Natural killer cell treated with Interleukin-12 subunit alpha and Interleukin-12 subunit beta and Interleukin-15 and Interleukin-18, amount 100 ng/mL, for 72 hours (primary cell): Measurements from ENCODE around the gene TUBGCP3. TPM values are rescaled to one million over a fixed set of nuclear protein-coding genes. Genes with fewer than 3 reads are reported as not detected.
"Not testable (repeated sequence)": the region's sequence is repeated elsewhere in the genome, so short reads cannot be mapped to it uniquely, and the experiment has no call there.

Source experiments
- ATAC-seq, 2 donors: fragments of 150-1000 bp; cut with Tn5 transposase in 1 of 2; sonication (Bioruptor Pico), chemical (Tn5 transposase) in 1 of 2; 2 replicates each; pipeline ENCODE4 v1.10.0; 2021
- DNase-seq: peaks from one replicate; pipeline ENCODE4 v3.0.0; 2022; ENCODE audit warnings: low spot score
- H3K27ac Mint-ChIP-seq, 2 donors: 1 replicate in 1 of 2; 2 replicates in 1 of 2; pipeline ENCODE4 v1.8.0; 2022; ENCODE audit warnings: mixed read lengths in 2 of 2, mild to moderate bottlenecking in 1 of 2, moderate library complexity in 1 of 2
- H3K27me3 Mint-ChIP-seq, 2 donors: 1 replicate in 1 of 2; 2 replicates in 1 of 2; pipeline ENCODE4 v1.8.0; 2022; ENCODE audit warnings: mixed read lengths in 2 of 2
- H3K36me3 Mint-ChIP-seq: one replicate; pipeline ENCODE4 v1.8.0; 2022; ENCODE audit warnings: mixed read lengths
- H3K4me1 Mint-ChIP-seq, 2 donors: 1 replicate in 1 of 2; 2 replicates in 1 of 2; pipeline ENCODE4 v1.8.0; 2022; ENCODE audit warnings: low read depth in 2 of 2, mixed read lengths in 2 of 2, mild to moderate bottlenecking in 1 of 2
- H3K4me3 Mint-ChIP-seq: one replicate; pipeline ENCODE4 v1.8.0; 2022; ENCODE audit warnings: mixed read lengths
- H3K9me3 Mint-ChIP-seq: 2 replicates; pipeline ENCODE4 v1.8.0; 2022; ENCODE audit warnings: mixed read lengths
- total RNA-seq, 2 donors: library from RNA; stranded (reverse); gene quantifications; one replicate each; pipeline ENCODE4 v1.2.3, GENCODE V29; 2022

TUBGCP3 gene
- total RNA-seq, 2 donors from 2014 or later, result 46.7 to 86.3 TPM

DNA sequence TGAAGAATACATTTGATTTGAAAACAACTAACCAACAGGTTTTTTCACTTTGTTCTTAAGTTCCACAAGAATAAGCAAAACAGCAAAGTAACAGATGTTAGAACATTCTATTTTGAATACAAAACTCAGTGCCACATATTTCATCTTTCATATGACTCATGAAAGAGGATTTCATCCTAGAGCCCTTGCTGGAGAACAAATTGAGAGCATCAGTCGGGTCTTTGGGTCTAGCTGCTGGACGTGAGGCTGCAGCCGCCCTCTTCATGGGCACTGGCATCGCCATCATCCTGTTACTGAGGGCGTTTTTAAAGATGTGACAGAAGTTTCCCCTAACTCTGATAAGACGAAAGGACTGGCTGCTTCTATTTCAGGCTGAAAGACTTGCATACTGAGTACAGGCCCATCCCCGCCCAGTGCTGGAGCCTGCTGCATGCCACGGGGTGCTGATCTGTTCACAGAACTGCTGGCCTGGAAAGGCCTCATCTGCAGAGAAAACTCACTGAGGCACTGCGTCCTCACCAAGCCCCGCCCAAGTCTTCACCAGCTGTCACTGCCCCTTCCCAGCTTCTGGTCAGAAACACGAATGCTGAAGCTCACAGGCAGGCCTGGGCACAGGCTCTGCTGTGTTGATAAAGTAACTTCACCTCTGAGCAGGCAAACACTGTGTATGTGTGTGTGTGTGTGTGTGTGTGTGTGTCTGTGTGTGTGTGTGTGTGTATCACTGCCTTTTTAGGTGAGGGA lies 101.4 kb downstream of the TUBGCP3 start:
- Mint-ChIP-seq H3K27ac (no peak overlapping the region), H3K4me1 (peaks cover 3 to 5% of the 10 kb centered on the region in 2 donors), H3K9me3 (no peaks in the 10 kb centered on the region), H3K4me3 (no peak overlapping the region), H3K36me3 (no peaks in the 10 kb centered on the region), H3K27me3 (no peaks in the 10 kb centered on the region)
- ATAC-seq (no peak), DNase-seq (no peak)

DNA sequence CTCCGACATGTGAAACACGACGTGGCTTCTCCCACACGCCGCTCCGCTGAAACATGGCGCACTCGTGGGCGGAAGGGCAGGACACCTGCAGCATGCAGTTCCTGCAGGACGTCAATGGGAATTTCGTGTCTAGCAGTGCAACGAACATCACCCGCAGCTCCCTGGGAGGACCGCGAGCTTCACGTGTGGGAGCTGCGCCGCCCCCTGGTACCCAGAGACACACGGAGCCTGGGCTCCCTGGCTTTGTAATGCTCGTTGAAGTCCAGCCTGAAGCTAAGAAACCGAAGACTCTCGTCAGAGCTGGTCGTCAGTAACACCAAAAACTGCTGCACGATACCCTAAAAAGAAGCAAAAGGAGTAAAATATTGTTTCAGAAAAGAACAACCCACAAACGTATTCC lies 102.1 kb downstream of the TUBGCP3 start:
- H3K4me1 Mint-ChIP-seq, H3K27me3 Mint-ChIP-seq, H3K27ac Mint-ChIP-seq, H3K9me3 Mint-ChIP-seq, ATAC-seq, H3K36me3 Mint-ChIP-seq, DNase-seq, H3K4me3 Mint-ChIP-seq: not testable (repeated sequence)

DNA sequence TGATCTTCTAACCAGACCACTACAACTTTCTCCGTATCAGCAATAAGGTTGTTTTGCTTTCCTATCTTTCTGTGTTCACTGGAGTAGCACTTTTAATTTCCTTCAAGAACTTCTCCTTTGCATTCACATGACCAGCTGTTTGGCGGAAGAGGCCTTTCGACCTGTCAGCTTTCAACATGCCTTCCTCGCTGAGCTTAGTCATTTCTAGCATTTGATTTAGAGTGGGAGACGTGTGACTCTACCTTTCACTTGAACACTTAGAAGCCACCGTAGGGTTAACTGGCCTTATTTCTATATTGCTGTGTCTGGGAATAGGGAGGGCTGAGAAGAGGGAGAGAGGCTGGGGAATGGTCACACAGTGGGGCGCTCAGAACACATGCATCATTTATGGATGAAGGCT lies 104.7 kb downstream of the TUBGCP3 start:
- ATAC-seq, result no peak
- Mint-ChIP-seq H3K27me3 (no peaks in the 10 kb centered on the region), H3K4me3 (no peak overlapping the region), H3K36me3 (no peaks in the 10 kb centered on the region), H3K27ac (no peak overlapping the region), H3K4me1 (no peaks in the 10 kb centered on the region), H3K9me3 (no peaks in the 10 kb centered on the region)
- no peak for DNase-seq

DNA sequence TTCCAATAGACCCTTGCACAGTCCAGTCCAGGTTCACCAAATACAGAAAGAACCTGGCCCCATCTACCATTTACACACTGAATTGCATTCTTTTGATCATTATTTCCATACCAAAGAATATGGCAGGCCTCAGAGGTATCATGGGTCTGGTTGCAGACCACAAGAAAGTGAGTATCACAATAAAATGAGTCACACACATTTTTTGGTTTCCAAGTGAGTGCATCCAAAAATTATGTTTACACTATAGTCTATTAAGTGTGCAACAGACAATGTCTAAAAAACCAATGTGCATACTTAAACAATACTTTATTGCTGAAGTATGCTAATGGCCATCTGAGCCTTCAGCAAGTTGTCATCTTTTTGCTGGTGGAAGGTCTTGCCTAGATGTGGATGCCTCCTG lies 106.5 kb downstream of the TUBGCP3 start:
- DNase-seq (no peak), ATAC-seq (no peak)
- Mint-ChIP-seq H3K36me3 (no peaks in the 10 kb centered on the region), H3K9me3 (no peaks in the 10 kb centered on the region), H3K27ac (no peak overlapping the region), H3K27me3 (no peaks in the 10 kb centered on the region), H3K4me1 (no peaks in the 10 kb centered on the region), H3K4me3 (no peak overlapping the region)

DNA sequence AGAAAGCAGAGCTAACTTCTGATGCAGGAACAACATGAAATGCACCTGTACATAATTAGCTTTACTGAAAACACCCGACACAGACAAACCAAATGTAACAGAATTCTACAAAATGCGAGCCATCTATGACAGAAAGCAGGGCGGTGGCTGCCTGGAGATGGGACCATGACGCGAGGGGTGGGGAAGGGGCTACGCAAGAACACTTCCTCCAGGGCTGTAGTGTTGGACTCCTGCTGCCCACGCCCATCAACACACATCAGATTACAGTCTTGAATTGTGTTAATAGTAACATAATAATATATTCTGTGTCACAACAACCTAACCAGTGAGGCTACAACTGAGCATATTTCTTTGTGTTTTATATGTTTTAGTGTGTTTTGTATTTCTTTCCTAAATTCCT lies 108.6 kb downstream of the TUBGCP3 start:
- ATAC-seq, result no peak
- Mint-ChIP-seq H3K27me3 (no peaks in the 10 kb centered on the region), H3K36me3 (no peaks in the 10 kb centered on the region), H3K9me3 (no peaks in the 10 kb centered on the region), H3K4me1 (no peaks in the 10 kb centered on the region), H3K27ac (no peak overlapping the region), H3K4me3 (no peak overlapping the region)
- no peak for DNase-seq

DNA sequence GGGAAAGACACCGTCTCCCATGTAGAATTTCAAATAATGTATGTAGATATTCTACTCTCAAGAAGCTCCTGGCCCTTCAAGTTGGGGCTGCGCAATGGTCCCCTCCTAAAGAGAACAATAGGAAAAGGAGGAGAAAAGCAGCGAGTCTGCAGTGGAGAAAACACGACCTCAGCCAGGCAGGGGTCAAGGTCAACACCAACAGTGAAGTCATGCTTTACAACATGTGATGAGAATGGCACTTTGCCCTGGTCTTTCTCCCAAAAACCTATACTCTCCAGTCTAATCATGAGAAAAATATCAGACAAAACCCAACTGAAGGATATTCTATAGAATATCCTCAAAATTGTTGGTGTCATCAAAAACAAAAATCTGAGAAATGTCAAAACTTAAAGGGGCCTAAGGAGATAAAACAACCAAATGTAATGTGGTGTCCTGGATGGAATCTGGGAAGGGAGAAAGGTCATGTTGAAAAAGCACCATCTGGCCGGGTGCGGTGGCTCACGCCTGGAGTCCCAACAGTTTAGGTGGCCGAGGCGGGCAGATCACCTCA lies 110.8 kb downstream of the TUBGCP3 start:
- Mint-ChIP-seq H3K36me3 (peaks cover 5% of the 10 kb centered on the region), H3K9me3 (no peaks in the 10 kb centered on the region), H3K27me3 (no peaks in the 10 kb centered on the region), H3K4me1 (no peaks in the 10 kb centered on the region), H3K4me3 (no peak overlapping the region), H3K27ac (no peak overlapping the region)
- no peak for DNase-seq
- ATAC-seq, result no peak

DNA sequence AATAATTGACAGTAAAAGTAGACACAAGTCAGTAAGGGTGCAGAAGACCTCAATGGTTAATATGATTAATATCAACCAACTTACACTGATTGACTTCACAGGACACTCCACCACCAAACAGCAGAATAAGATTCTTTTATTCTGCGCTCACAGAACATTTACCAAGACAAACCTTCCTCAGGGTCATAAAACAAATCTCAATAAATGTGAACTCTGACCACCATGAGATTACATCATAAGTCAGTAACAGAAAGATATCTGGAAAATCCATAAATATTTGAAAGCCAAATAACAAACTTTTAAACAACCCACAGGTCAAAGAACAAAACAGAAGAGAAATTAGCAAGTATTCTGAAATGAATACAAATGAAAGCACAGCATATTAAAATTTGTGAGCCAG lies 112.1 kb downstream of the TUBGCP3 start:
- DNase-seq (no peak), ATAC-seq (no peak)
- Mint-ChIP-seq H3K27me3 (no peaks in the 10 kb centered on the region), H3K4me3 (no peak overlapping the region), H3K9me3 (no peaks in the 10 kb centered on the region), H3K27ac (no peak overlapping the region), H3K36me3 (peaks cover 9% of the 10 kb centered on the region), H3K4me1 (no peaks in the 10 kb centered on the region)

DNA sequence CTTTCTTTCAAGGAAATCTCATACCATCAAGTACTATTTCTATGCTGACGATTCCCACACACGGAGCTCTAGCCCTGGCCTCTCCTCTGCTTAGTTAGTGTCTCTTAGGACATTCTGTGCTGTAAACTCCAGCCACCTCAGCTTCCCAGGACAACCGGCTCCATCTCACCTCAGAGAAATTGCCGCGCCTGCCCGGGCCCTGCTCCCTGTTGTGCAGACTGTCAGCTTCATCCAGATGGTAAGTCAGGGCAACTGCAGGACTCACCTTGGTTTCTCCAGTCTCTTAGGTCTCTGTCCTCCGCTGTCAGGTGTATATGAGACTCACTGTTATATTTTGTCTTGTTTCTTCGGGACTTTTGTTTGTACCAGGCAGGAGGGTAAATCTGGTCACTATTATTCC lies 113.1 kb downstream of the TUBGCP3 start:
- H3K9me3 Mint-ChIP-seq, result no peaks in the 10 kb centered on the region
- H3K4me3 Mint-ChIP-seq, result no peak overlapping the region
- peaks cover 9% of the 10 kb centered on the region for H3K36me3 Mint-ChIP-seq
- H3K27ac Mint-ChIP-seq, result no peak overlapping the region
- ATAC-seq (peak in 1 of 2 donors; percentile 33), DNase-seq (no peak)
- H3K4me1 Mint-ChIP-seq, result no peaks in the 10 kb centered on the region
- H3K27me3 Mint-ChIP-seq, result no peaks in the 10 kb centered on the region

DNA sequence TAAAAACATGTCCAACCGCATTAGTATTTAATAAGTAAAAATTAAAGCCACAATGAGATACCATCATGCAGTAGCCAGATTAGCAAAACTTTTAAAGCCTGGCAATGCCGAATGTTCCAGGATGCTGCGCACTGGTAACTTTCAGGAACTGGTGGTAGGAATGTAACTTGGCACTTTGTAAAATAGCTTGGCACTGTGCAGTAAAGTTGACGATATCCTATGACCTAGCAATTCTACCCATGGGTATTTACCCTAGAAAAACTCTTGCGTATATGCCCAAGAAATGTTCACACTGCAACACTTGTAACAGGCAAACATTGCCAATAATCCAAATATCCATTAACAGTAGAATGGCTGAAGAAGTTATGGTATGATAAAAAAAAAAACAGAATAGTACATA lies 114.1 kb downstream of the TUBGCP3 start:
- Mint-ChIP-seq H3K27me3 (no peaks in the 10 kb centered on the region), H3K9me3 (no peaks in the 10 kb centered on the region), H3K4me3 (no peak overlapping the region), H3K4me1 (no peaks in the 10 kb centered on the region), H3K36me3 (peaks cover 9% of the 10 kb centered on the region), H3K27ac (no peak overlapping the region)
- no peak for DNase-seq
- ATAC-seq, result no peak

DNA sequence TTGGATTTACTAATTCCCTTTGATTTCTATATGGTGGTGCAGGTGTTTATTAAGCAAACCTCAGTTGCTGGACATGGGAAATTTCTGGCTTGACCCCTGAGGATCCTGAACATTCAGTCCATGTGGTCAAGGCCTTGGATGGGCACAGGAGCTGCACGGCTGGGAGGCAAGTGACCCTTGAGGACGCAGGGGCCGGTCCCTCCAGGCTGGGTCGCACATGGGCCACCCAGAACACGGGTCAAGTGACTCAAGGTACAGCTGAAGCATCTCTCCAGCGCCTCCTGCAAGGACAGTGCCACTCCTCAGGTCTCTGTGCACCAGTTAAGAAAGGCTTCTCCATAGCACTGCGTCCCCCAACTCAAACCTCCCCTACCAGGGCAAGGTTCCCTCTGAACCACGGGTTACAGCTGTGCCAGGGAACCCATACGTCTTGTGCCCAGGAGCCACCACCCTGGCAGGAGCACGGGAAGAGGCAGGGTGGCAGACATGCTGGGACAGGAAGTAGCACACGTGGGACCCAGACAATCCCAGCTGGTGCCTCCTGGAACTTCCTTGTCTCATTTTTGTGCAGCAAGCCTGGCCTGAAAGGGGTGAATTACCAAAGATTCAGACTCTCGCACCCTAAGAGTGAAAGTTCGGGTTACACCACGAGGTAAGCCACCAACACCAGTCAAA lies 118.7 kb downstream of the TUBGCP3 start:
- ATAC-seq (no peak), DNase-seq (no peak)
- Mint-ChIP-seq H3K27me3 (peaks cover 0 to 4% of the 10 kb centered on the region in 2 donors), H3K4me1 (no peaks in the 10 kb centered on the region), H3K4me3 (no peak overlapping the region), H3K36me3 (peaks cover 9% of the 10 kb centered on the region), H3K27ac (no peak overlapping the region), H3K9me3 (no peaks in the 10 kb centered on the region)

DNA sequence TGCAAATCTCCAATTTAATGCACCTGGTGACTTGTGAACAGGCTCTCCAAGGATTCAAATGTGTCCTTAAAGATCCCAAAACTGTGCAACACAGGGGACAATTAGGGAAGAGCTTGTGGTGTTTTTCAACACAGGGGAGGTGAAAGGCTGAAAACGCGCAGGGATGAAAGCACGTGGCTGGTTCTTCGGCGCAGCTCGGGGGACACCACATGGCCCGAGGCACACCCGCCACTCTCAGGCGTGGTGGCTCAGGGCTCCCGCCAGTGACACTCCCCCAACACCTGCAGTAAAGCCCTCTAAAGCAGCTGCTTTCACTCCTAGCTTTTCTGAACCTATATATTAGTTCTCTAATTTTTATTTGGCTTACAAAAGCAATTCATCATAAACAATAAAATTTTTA lies 119.9 kb downstream of the TUBGCP3 start:
- Mint-ChIP-seq H3K27ac (no peak overlapping the region), H3K27me3 (peaks cover 0 to 4% of the 10 kb centered on the region in 2 donors), H3K4me1 (no peaks in the 10 kb centered on the region), H3K4me3 (no peak overlapping the region), H3K9me3 (no peaks in the 10 kb centered on the region), H3K36me3 (peaks cover 9% of the 10 kb centered on the region)
- no peak for ATAC-seq
- no peak for DNase-seq

DNA sequence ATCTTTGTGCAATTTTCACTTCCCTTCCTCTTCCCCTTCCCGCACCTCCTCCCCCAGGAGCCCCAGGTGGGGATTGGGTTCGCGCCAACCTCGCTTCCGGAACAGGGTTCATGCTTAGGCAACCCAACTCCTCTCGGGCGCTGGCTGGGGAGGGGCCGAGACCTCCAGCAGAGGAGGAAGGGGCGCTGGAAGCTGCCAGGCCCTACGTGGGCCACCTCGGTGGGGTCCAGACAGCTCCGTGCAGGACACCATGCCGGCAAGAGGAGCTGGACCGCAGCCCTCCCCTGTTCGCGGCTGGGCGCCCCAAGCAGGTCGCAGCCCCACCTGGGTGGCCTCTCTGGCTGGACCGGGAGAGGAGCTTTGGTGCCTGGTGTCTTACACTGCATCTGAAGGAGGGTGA lies 120.7 kb downstream of the TUBGCP3 start:
- no peaks in the 10 kb centered on the region for H3K4me1 Mint-ChIP-seq
- H3K4me3 Mint-ChIP-seq, result no peak overlapping the region
- ATAC-seq (no peak), DNase-seq (no peak)
- H3K27me3 Mint-ChIP-seq, result peaks cover 4 to 8% of the 10 kb centered on the region in 2 donors
- peaks cover 5% of the 10 kb centered on the region for H3K36me3 Mint-ChIP-seq
- no peaks in the 10 kb centered on the region for H3K9me3 Mint-ChIP-seq
- no peak overlapping the region for H3K27ac Mint-ChIP-seq

DNA sequence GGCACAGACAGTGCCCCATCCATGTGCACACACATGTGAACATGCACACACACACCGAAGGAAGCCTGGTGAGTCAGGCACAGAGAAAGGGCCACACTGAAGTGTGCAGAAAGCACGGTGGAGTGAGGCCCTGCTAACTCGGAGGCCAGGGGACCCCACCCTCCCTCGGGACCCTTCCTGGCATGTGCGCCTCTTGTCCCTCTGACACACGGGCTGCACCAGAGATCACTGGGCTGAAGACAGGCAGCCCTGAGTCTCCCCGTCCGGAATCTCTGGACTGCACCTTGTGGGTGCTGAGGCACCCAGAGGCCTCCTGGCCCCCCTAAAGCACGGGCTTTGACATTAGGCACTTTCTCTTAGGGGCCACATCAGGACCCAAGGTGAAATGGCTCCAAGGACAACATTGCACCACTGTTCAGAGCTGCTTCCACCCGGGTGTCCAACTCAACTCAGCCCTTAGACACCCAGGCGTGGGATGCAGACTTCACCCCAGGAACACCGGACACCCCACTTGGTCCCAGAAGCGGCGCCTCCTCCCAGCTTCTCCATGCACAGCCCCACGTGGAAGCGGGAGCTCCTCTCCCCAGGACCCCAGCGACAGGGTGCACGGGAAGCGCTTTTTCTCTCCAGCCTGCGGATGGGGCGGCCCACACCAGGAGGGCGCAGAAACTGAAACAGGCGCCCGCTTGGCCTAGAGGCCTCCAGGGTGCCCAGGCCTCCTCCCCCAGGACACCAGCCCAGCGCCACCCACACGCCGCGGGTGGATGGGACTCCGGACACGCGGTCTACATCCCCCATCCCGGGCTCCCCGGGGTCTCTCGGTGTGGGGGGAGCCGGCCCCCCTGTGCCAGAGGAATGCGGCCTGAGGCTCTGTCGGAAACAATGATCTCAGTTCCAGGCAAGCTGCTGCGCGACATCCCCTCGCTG lies 121.6 kb downstream of the TUBGCP3 start:
- H3K27me3 Mint-ChIP-seq, result peaks cover 8 to 12% of the 10 kb centered on the region in 2 donors
- no peak for ATAC-seq
- H3K9me3 Mint-ChIP-seq, result no peaks in the 10 kb centered on the region
- no peak for DNase-seq
- no peaks in the 10 kb centered on the region for H3K36me3 Mint-ChIP-seq
- no peak overlapping the region for H3K4me3 Mint-ChIP-seq
- H3K4me1 Mint-ChIP-seq, result no peaks in the 10 kb centered on the region
- no peak overlapping the region for H3K27ac Mint-ChIP-seq
